GM23248 (cell line): ENCODE measurements around the gene GHRL.

Source experiments
- EZH2 ChIP-seq: fragments of 200-600 bp; sonication (generic); IDR thresholded peaks from 2 replicates; pipeline ENCODE4 v1.6.1; 2018; ENCODE audit warnings: antibody characterized with exemption, mild to moderate bottlenecking; ENCODE audit not compliant: insufficient read depth, poor library complexity, severe bottlenecking
- EZH2phosphoT487 ChIP-seq: fragments of 200-600 bp; sonication (generic); IDR thresholded peaks from 2 replicates; pipeline ENCODE4 v1.6.1; 2018; ENCODE audit warnings: antibody characterized with exemption, moderate library complexity, mild to moderate bottlenecking, low read depth; ENCODE audit not compliant: insufficient read depth

GRCh38 chr3:10320320-10320677 lies 27.6 kb upstream of the GHRL start:
- TF ChIP-seq EZH2 (no peak), EZH2phosphoT487 (no peak)
